ENCODE data around the gene INPP5E.

Gene INPP5E, protein sequence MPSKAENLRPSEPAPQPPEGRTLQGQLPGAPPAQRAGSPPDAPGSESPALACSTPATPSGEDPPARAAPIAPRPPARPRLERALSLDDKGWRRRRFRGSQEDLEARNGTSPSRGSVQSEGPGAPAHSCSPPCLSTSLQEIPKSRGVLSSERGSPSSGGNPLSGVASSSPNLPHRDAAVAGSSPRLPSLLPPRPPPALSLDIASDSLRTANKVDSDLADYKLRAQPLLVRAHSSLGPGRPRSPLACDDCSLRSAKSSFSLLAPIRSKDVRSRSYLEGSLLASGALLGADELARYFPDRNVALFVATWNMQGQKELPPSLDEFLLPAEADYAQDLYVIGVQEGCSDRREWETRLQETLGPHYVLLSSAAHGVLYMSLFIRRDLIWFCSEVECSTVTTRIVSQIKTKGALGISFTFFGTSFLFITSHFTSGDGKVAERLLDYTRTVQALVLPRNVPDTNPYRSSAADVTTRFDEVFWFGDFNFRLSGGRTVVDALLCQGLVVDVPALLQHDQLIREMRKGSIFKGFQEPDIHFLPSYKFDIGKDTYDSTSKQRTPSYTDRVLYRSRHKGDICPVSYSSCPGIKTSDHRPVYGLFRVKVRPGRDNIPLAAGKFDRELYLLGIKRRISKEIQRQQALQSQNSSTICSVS

DNA sequence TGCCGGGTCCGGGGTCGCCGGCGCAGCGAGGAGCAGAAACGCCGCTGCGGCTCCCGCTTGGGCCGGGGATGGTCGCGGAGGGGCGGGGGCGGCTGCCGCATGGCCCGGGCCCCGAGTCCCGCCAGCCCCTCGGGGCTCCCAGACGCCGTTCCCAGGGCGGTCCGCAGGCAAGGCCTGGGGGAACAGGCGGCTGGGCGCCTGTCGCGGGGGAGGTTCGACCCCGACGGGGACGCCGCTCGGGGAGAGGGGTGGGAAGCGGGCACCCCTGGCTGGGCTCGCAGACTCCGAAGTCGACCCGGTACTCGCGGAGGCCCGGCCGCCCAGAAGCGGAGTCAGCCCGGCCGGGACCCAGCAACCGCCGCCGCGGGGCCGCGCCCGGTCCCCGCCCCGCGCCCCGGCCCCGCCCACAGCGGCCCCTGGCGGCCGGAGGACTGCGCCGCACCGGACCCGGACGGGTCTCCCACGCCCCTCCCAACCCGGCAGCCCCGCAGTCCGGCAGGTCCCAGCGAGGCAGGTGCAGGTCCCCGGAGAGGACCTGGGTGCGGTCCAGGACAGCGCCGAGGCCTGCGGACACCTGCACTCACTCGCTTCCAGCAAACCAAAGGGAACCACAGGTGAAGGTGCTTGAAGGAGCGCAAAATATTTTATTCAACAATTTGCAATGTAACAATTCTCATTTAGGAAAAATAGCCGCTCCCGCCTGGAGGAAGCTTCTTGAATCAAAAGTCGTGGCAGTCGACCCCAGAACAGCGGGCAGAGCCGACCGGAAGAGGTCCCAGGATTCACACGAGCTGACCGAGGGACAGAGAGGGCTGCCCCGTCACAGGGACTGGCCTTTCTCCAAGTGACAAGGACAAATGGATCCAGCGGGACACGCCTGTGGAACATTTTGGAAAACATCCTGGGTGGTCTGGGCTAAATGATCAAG lies at the start of gene INPP5E:
TSS of gene INPP5E (minus strand) at position 365 of the 928 bp plus-strand sequence. CDS start 426 bp downstream, outside the sequence.
- peak within 1 kb of the TSS in 1 of 2 donors; percentile 96 for H3K27ac Mint-ChIP-seq

DNA sequence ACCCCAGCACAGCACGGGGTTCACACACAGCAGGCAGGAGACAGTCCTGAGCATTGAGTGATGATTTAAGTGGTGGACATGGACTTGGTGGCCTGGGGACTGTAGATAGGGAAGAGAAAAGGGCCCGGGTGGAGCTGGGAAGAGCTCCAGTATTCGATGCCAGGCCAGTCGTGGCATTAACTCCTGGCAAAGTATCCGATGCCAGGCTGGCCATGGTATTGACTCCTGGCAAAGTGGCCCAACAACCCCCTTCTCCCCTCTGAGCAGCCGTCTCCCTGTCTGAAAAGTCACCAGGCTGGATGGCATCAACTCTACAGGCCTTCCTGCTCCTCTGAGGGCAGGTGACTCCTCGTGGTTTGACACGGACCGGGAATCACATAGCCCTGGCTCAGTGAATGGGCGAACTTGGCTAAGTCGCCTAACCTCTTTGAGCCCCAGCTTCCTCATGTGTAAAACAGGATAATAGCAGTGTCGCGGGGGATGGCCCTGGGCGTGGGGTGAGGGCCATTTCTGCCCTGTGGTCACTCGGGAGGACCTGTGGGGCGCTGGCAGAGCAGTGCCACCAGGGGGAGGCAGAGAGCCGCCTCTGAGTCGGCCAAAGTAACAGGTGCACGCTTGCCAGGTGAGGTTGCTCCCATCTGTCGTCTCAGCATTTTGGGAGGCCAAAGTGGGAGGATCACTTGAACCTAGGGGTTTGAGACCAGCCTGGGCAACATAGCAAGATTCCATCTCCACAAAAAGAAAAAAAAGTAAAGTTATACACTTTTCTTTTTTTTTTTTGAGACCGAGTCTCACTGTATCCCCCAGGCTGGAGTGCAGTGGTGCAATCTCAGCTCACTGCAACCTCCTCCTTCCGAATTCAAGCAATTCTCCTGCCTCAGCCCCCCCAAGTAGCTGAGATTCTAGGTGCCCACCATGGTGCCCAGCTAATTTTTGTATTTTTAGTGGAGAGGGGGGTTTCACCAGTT lies 48.9 kb upstream of the INPP5E start:
- ATAC-seq (peak; percentile 55), DNase-seq (peak; percentile 68 to 74)
- Mint-ChIP-seq H3K9me3 (no peaks in the 10 kb centered on the region), H3K4me3 (no peak overlapping the region), H3K4me1 (peaks cover 13% of the 10 kb centered on the region), H3K27ac (peak overlapping the region in 1 of 2 donors; percentile 19), H3K27me3 (no peaks in the 10 kb centered on the region)

More for the DNA sequence above, at the start of gene INPP5E:
- no peaks in the 10 kb centered on the region for H3K27me3 Mint-ChIP-seq
- peaks cover 37% of the 10 kb centered on the region for H3K4me1 Mint-ChIP-seq
- peak within 1 kb of the TSS; percentile 86 to 89 for H3K4me3 Mint-ChIP-seq
- H3K9me3 Mint-ChIP-seq, result no peaks in the 10 kb centered on the region
- DNase-seq (peak; percentile 81 to 91), ATAC-seq (peak; percentile 84)

DNA sequence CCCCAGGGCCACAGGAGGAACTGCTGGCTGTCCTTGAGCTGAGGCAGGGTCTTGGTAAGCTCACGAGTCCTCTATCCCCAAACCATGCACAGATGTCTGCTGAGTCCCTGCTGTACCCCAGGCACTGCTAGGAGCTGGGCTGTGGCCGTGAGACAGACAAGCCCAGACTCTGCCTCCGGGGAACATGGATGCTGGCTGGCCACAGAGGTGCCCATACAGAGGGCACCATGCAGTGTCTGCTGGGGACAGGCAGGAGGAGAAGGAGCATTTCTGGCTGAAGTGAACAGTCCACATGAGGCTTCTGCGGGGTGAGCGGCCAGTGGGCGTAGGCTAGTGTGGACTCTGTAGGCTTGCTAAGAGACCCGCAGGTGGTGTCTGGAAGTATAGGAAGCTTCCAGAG lies 48.0 kb upstream of the INPP5E start:
- Mint-ChIP-seq H3K4me1 (peaks cover 13% of the 10 kb centered on the region), H3K4me3 (no peak overlapping the region), H3K27me3 (no peaks in the 10 kb centered on the region), H3K27ac (no peak overlapping the region), H3K9me3 (no peaks in the 10 kb centered on the region)
- DNase-seq (no peak), ATAC-seq (no peak)

DNA sequence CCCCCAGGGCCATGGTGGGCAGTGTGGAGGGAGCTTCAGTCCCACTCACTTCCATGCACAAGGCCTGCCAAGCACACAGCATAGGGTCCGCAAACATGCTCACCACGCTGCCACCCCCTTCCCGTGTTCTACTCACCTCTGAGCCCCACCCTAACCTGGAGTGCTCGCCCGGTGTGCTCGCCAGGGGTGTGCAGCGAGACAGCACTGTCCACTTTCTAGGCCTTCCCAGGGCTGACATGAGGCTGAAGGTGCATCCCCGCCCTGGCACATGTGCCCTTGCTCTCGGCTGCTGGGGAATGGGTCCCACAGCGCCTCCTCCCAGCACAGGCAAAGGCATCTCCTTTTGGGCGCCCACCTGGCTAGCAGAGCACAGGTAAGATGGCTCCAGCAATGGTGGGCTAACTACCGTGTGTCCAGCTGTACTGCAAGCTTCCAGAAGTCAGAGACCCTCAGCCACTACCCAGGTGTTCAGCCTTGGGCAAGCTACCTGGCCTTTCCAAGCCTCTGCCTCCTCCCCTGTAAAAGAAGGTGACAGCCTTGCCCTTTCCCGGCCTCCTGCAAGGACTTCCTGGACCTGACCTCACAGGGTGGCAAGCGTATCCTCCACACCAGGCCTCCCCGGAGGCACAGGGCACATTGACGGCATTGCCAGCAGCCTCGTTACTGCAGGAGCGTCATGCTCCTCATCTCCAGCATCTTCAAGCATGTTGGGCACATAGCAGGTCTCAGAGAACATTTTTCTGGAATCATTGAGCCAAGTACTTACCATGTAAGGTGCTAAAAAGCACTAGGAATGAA lies 47.4 kb upstream of the INPP5E start:
- H3K9me3 Mint-ChIP-seq, result no peaks in the 10 kb centered on the region
- H3K27me3 Mint-ChIP-seq, result no peaks in the 10 kb centered on the region
- H3K4me3 Mint-ChIP-seq, result no peak overlapping the region
- H3K4me1 Mint-ChIP-seq, result peaks cover 13% of the 10 kb centered on the region
- no peak overlapping the region for H3K27ac Mint-ChIP-seq
- DNase-seq, result no peak
- ATAC-seq, result no peak

DNA sequence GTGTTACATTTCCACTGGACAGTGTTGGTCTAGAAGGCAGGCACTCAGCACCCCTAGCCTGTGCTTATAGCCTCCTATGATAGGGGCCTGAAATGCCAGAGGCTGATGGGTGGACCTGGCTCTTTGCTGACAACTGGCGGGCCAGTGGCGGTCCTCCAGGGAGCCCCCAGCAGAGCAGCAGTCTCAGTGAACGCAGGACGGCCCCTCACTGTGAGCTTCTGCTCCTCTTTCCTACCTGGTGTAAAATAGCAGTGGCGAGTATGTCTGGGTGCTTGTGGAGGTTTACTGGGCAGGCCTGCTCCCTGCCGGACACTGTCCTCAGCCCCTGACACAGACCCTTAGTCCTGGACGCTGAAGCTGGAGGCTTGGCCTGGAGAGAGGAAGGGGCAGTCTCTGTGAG lies 46.5 kb upstream of the INPP5E start:
- DNase-seq, result no peak
- no peak overlapping the region for H3K4me3 Mint-ChIP-seq
- no peak overlapping the region for H3K27ac Mint-ChIP-seq
- H3K27me3 Mint-ChIP-seq, result no peaks in the 10 kb centered on the region
- H3K4me1 Mint-ChIP-seq, result peaks cover 22% of the 10 kb centered on the region
- no peaks in the 10 kb centered on the region for H3K9me3 Mint-ChIP-seq
- ATAC-seq, result no peak

DNA sequence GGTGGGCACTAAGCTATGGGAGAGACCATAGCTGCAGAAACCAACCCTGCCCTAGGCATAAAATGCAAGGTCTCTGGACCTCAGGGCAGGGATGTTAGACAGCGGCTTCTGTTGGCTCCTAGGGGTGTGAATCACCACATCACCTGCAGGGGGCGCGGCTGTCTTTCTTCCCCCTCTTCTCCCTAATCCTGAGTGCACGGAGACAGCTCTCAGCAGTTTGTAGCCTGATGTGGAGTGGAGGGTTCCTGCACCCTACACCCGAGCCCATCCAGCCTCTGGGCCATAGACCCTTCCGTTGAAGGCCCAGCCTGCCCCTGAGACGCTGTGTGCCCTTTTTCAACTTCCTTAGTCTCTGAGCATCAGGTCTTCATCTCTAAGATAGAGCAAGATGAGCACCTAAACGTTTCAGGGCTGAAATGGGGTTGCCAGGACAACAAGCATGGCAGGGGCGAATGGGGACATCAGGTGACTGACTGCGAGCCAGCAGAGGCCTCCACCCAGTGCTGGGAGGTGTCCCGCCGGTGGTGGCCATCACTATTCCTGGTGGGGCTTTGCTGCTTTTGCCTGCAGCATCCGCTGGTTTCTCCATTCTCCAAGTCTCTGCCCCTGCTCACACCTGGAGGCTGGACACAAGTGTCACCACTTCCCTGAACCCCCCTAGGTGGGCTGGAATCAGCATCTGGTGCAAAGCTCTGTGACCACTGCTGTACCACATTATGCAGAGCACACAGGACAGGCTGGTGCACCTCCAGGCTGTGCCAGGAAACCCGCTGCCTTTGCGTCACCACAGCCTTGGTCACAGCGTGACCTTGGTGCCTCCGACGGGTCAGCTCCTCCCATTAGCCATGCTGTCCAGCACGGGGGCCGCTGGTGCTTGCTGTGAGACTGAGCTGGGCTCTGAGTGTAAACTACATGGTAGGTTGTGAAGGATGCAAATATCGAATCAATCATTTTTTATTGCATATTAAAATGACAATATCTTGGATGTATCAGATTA lies 45.7 kb upstream of the INPP5E start:
- Mint-ChIP-seq H3K9me3 (no peaks in the 10 kb centered on the region), H3K27me3 (no peaks in the 10 kb centered on the region), H3K4me1 (peaks cover 24% of the 10 kb centered on the region), H3K27ac (no peak overlapping the region), H3K4me3 (peak overlapping the region; percentile 12 to 39)
- ATAC-seq (peak; percentile 21), DNase-seq (peak; percentile 76 to 80)

DNA sequence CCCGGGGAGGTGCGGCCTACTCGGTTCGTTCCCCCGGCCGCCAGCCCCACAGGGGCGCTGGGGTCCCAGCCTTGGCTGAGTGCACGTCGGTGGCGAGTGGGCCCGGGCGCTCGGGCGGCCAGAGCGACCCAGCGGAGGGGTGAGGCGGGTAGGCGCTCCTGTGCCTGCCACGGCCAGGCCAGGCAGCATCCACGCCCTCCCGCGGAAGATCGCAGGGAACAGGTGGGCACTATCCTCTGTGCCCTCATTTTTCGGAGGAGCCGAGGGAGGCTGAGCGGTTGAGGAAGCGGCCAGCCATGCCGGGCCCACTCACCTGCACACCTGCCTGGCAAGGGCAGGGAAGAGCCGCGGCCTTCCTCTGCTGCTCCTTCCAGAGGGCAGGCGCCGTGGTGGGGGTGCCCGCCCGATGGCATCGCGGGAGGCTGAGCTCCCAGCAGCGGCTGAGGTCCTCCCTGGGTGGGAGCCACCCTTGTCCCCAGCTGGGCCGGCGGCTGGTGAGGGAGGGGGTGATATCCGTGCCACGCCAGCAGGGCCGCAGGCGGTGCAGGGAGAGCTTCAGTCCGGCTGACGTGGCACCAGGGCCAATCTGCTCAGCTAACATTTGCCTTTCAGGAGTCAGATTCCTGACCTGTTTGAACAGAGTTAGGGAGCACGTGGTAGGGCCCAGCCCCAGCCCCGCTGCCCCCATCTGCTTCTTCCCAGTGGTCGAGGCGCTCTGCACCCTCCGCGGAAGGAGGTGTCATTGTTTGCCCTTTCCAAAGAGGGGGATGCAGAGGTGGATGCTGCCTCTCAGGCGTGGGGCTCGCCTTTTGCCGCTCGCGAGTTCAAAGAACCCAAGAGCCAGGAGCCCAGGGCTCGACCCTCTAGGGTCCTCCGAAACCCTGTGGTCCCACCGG lies 44.8 kb upstream of the INPP5E start:
- Mint-ChIP-seq H3K9me3 (no peaks in the 10 kb centered on the region), H3K4me3 (peak overlapping the region; percentile 12 to 99), H3K27me3 (no peaks in the 10 kb centered on the region), H3K4me1 (peaks cover 33% of the 10 kb centered on the region), H3K27ac (no peak overlapping the region)
- ATAC-seq, result no peak
- no peak for DNase-seq

DNA sequence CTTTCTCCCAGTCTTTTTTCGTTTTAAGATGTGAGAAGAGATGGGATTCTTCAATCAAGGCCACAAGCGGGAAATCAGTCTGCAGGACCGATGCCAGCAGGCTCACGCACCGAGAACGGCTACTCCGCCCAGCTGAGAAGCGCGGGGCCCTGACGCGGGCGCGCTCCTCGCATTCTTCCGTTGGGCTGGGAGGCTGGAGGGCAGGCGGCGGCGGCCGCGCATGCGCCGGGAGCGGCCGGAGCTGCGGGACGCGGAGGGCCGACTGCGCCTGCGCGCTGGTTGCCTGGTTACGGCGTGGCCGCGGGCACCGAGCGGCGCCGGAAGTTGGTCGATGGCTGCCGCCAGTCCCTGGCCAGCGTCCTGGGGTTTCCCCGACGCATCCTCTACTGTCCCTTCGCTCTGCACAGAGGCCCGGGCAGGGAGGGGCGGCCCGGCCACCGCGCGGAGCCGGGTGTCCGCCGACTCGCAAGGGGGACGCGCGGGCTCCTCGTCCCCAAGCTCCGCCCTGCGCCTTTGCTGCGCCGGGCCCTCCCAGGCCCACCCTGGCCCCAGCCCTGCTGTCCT lies 44.0 kb upstream of the INPP5E start:
- no peaks in the 10 kb centered on the region for H3K27me3 Mint-ChIP-seq
- peaks cover 41% of the 10 kb centered on the region for H3K4me1 Mint-ChIP-seq
- ATAC-seq (peak; percentile 79), DNase-seq (peak; percentile 95 to 99)
- H3K9me3 Mint-ChIP-seq, result no peaks in the 10 kb centered on the region
- H3K27ac Mint-ChIP-seq, result peak overlapping the region; percentile 87 to 89
- H3K4me3 Mint-ChIP-seq, result peak overlapping the region; percentile 99 to 100

DNA sequence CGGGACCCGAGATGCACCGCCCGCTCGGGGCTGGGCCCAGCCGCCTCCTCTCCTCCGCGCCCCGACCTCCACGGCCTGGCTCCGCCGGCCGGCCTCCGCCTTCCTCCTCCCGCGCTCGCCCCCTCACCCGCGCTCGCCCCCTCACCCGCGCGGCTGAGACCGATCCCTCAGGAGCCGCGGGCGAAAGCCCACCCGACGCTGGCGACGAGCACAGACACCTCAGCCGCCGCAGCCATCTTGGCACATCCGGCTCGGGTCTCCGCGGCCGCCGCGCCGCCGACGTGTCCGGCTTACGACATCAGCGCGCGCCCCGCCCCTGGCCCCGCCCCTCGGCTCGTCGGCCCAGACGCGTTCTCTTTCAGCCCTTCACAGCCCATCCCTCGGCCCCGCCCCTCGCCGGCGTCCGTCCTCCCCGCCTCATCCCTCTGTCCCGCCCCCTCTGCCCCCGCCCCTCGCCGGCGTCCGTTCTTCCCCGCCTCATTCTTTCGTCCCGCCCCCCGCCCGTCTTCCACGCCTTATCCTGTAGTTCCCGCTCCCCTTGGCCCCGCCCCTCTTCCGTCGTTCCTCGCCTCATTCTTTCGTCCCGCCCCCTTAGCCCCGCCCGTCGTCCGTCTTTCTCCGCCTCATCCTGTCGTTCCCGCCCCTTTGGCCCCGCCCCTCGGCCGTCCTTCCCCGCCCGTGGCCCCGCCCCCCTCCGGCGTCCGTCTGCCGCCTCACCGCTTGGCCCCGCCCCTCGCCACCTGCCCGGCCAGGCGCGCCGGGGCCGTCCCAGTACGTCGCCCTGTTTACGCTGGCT lies 43.3 kb upstream of the INPP5E start, which contains the start of gene SEC16A:
TSS of gene SEC16A (minus strand) at position 248 of the 796 bp plus-strand sequence. CDS start 5,425 bp downstream, outside the sequence.
- Mint-ChIP-seq H3K4me1 (peaks cover 46% of the 10 kb centered on the region), H3K9me3 (no peaks in the 10 kb centered on the region), H3K4me3 (peak within 1 kb of the TSS; percentile 99 to 100), H3K27me3 (no peaks in the 10 kb centered on the region), H3K27ac (peak within 1 kb of the TSS; percentile 100)
- ATAC-seq, result peak; percentile 76
- DNase-seq, result peak; percentile 99

DNA sequence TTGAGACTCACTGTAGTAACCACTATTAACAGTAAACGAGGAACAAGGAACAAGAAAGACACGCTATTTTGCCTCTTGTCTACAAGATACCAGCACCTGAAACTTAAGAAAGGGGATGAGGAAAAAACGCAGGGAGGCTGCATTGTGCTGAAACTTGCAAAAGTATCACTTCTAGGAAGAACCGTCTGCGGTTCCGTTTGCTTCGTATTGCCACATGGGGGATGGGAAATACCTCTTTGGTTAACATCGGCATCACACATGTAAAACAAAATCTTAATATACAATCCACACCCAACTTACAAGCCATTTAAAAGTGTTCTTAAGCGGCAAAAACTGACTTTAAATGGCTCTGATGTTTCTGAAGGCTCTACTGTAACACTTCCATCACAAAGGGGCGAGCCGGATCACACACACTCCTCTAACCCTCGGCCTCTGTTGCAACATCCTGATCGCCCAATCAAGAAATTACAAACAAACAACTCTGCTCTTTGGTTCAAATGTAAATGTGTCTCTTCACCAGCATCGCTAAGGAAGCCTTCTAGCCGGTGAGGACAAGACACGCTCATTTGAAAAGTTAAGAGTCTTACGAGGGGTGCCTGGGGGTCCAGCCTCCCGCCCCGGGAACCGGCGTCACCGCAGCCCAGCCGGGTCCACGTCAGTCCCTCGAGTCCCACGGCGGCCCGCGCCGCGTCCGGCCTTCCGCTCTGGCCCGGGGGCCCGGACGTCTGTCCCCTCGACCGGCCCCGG lies 42.6 kb upstream of the INPP5E start:
- H3K27ac Mint-ChIP-seq, result peak overlapping the region; percentile 89 to 95
- peak overlapping the region; percentile 99 to 100 for H3K4me3 Mint-ChIP-seq
- ATAC-seq, result peak; percentile 18
- no peaks in the 10 kb centered on the region for H3K9me3 Mint-ChIP-seq
- H3K4me1 Mint-ChIP-seq, result peaks cover 46% of the 10 kb centered on the region
- DNase-seq, result no peak
- H3K27me3 Mint-ChIP-seq, result no peaks in the 10 kb centered on the region

All from stimulated activated naive CD8-positive, alpha-beta T cell treated with anti-CD3 and anti-CD28 coated beads, Interleukin-15, amount 100 ng/mL, for 72 hours (primary cell).